ENCODE measurements around the gene RBMX.
"Not testable (repeated sequence)": the region's sequence is repeated elsewhere in the genome, so short reads cannot be mapped to it uniquely, and the experiment has no call there.

RBMX gene

GRCh38 chrX:136874114-136874513 lies 6.4 kb downstream of the RBMX start:
- DNase-seq = not testable (repeated sequence)

GRCh38 chrX:136873210-136873609 lies 7.3 kb downstream of the RBMX start:
- DNase-seq = not testable (repeated sequence)

GRCh38 chrX:136872091-136872700 lies 8.3 kb downstream of the RBMX start:
- no peak for DNase-seq

GRCh38 chrX:136870064-136870463 lies 10.5 kb downstream of the RBMX start:
- DNase-seq = no peak

- DNase-seq = no peak
Observed at GRCh38 chrX:136868283-136869055, 12.1 kb downstream of the RBMX start.

GRCh38 chrX:136867518-136867917 lies 13.0 kb downstream of the RBMX start:
- DNase-seq = no peak

DNA sequence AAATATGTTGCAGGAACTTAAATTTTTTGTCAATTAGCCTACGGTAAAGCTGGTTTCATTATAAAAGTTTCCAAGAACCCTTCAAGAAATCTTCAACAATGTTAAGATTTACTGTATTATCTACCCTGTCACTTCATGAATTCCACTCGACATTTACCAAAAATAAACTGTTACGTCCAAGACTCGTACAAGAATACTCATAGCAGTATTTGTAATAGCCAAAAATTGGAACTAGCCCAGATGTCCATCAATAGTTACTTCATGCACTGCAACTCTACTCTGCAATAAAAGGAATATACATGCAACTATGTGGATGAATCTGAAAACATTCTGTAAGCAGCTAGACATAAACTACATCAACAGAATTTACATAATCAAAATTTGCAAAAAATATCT lies 13.4 kb downstream of the RBMX start:
- DNase-seq = no peak

DNA sequence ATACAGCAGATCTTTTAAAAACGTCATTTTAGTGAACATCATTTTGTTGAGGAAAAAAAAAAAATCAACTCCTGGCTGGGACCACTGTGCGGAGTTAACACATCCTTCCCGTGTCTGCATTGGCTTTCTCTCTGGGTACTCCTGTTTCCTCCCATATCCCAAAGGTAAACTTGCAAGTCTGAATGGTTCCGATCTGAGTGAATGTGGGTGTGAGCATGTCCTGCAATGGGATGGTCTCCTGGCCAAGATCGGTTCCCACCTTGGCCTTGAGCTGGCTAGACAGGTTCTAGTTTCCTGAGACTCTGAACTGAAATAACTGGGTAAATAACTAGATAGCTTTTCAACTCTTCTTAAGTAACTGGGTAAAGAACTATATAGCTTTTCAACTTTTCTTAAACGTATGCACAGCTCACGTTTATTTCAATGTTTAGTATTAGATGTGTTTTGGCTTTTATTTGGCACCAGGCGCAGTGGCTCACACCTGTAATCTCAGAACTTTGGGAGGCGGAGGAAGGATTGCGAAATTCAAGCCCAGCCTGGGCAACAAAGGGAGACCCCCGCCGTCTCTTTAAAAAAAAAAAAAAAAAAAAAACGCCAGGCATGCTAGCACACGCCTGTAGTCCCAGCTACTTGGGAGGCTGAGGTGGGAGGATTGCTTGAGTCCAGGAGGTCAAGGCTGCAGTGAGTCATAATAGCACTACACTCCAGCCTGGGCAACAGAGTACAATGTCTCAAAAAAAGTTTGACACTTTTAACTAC lies 14.0 kb downstream of the RBMX start:
- no peak for DNase-seq

- no peak for DNase-seq
Observed at GRCh38 chrX:136865270-136866158, 15.0 kb downstream of the RBMX start.

DNA sequence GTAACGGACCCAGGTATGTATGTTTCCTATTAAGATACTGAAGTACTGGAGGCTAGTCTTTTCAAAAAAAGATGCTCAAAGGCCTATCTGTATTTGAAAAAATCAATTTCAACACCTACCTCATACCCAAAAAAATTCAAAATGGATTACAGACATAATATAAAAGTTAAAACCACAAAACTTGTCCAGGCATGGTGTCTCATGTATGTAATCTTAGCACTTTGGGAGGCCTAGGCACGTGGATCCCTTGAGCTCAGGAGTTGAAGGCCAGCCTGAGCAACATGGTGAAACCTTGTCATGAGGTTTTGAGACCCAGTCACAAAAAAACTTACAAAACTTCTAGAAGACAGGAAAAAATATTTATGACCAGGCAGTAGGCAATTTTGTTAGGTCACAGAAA lies 16.7 kb downstream of the RBMX start:
- no peak for DNase-seq

DNA sequence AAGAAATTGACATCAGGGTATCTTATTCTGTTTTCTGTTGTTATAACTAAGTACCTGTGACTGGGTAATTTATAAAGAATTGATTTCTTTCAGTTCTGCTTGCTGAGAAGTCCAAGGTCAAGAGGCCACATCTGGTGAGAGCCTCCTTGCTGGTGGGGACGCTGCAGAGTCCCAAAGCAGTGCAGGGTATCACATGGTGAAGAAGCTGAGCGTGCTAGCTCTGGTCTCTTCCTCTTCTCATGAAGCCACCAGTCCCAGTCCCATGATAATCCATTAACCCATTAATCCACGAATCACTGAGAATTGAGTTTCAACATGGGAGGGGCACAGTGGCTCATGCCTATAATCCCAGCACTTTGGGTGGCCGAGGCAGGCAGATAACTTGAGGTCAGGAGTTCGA lies 18.0 kb downstream of the RBMX start:
- no peak for DNase-seq

GRCh38 chrX:136861877-136862276 lies 18.6 kb downstream of the RBMX start:
- no peak for DNase-seq

DNA sequence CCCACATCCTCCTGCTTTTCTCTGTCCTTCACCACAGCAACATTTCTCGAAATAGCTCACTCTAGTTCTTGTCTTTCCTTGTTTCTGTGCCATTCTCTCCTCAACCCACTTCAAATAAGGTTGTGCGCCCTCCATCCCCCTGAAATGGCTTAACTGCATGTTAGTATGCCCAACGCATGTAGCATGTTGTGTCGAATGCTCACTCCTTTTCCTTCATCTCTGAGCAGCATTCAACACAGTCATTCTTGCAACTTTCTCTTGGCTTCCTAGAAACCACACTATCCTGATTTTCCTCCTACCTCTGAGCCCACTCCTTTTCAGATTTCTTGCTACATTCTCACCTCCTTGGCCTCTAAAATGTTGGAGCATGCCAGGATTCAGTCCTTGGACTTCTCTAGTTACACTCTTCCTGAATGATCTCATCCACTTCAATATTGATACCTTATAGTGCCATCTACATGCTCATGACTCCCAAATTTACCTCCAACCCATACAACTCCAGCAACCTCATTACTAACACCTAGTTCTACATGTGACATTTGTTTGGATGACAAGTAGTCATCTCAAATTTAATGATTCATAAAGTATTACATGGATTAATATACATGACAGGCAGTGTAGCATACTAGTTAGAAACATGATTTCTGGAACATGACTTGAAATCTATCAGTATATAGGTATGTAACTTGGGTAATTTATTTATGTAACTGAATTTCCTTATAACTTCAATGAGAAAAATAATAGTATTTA lies 22.3 kb downstream of the RBMX start:
- DNase-seq = no peak

DNA sequence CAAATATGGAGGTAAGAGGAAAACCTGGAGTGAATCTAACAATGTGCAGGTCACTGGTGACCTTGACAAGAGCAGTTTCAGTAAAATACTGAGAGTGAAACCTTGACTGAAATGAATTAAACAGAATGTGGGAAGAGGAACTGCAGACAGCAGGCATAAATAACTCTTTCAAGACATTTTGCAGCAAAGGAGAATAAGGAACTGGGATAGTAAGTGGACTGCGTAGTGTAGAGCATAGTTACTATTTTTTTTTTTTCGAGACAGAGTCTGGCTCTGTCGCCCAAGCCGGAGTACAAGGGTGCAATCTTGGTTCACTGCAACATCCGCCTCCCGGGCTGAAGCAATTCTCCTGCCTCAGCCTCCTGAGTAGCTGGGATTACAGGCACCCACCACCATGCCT lies 24.0 kb downstream of the RBMX start:
- no peak for DNase-seq

- no peak for DNase-seq
Observed at GRCh38 chrX:136856050-136856449, 24.5 kb downstream of the RBMX start.

- DNase-seq = no peak
Observed at GRCh38 chrX:136851526-136851925, 29.0 kb downstream of the RBMX start.

DNA sequence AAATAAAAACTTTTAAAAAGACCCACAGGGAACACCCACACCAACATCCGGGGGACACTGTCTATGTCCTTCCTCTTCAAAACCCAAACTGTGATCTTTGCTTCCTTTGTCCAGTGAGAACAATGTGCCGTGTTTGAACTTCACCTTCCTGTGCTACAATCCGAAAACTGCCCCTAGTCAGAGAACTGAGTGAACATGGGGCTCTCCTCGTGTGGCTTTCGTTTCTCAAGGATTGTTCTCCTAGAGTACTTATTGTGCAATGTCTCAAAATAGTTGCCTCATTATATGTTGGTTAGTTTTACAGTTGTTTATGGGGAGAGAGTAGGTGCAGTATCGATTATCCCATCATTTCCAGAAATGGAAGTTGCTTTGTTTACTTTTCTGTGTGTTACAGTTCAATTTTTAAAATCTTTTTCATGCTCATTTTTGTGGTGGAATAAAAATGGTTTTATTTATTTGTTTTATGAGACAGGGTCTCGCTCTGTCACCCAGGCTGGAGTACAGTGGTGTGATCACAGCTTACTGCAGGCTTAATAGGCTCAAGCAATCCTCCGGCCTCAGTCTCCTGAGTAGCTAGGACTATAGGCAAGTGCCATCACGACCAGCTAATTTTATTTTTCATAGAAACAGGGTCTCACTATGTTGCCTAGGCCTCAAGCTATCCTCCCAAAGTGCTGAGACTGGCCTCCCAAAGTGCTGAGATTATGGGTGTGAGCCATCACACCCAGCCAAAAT lies 29.9 kb downstream of the RBMX start:
- no peak for DNase-seq

DNA sequence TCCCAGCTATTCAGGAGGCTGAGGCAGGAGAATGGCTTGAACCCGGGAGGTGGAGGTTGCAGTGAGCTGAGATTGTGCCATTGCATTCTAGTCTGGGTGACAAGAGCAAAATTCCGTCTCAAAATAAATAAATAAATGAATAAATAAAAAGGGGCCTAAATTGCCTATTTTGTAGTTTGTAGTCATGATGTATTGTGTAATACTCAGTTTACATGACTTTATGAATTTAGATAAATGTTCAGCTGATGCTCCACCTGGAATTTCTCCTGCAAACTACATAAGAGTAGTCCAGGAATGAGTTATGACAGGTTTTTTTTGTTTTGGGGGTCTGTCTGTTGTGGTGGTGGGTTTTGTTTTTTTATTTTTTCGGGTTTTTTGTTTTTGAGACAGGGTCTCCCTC lies 31.1 kb downstream of the RBMX start:
- no peak for DNase-seq

- no peak for DNase-seq
Observed at GRCh38 chrX:136847874-136848273, 32.7 kb downstream of the RBMX start.

- DNase-seq = no peak
Observed at GRCh38 chrX:136839196-136839595, 41.3 kb downstream of the RBMX start.

DNA sequence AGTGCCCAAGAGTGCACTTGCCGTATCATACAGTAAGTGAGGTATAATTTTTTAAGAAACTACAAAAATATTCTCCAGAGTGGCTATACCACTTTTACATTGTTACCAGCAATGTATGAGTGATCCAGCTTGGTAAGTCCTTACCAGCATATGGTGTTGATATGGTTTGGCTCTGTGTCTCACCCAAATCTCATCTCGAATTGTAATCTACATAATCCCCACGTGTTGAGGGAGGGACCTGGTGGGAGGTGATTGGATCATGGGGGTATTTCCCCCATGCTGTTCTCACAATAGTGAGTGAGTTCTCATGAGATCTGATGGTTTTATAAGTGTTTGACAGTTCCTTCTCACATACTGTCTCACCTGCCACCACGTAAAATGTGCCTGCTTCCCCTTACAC lies 44.8 kb downstream of the RBMX start:
- no peak for DNase-seq

DNA sequence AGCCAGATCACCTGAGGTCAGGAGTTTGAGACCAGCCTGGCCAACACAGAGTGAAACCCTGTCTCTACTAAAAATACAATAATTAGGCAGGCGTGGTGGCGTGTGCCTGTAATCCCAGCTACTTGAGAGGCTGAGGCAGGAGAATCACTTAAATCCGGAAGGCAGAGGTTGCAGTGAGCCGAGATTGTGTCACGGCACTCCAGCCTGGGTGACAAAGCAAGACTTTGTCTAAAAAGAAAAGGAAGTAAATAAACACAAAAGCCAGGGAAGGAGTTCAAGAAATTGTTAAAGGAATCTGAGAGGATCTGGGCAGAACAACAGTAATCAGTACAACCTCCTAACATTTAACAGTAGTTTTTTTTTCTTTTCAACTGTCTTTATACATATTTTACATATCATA lies 51.1 kb downstream of the RBMX start:
- DNase-seq = no peak
